Hepatocyte (in vitro differentiated cells): Measurements from ENCODE around the gene FPR2. TPM values are rescaled to one million over a fixed set of nuclear protein-coding genes. Genes with fewer than 3 reads are reported as not detected.

Source experiments
- DNase-seq: peaks from one replicate; pipeline ENCODE4 v3.0.0-alpha.2; 2016; ENCODE audit warnings: low spot score
- H2AFZ ChIP-seq: fragments of 200-600 bp; sonication (generic); 2 replicates; pipeline ENCODE4 v1.6.0; 2016; ENCODE audit warnings: antibody characterized with exemption, mild to moderate bottlenecking
- H3K27ac ChIP-seq: fragments of 200-600 bp; sonication (generic); 2 replicates; pipeline ENCODE4 v1.5.1; 2016; ENCODE audit warnings: mild to moderate bottlenecking
- H3K27me3 ChIP-seq: fragments of 200-600 bp; sonication (generic); 2 replicates; pipeline ENCODE4 v1.6.1; 2016
- H3K36me3 ChIP-seq: fragments of 200-600 bp; sonication (generic); replicated peaks from 2 replicates; pipeline ENCODE4 v1.5.1; 2016; ENCODE audit warnings: low read depth; ENCODE audit not compliant: insufficient read depth
- H3K4me1 ChIP-seq: fragments of 200-600 bp; sonication (generic); 2 replicates; pipeline ENCODE4 v1.5.1; 2016; ENCODE audit warnings: mild to moderate bottlenecking, moderate library complexity; ENCODE audit not compliant: insufficient read depth
- H3K4me2 ChIP-seq: fragments of 200-600 bp; sonication (generic); 2 replicates; pipeline ENCODE4 v1.6.0; 2016
- H3K4me3 ChIP-seq: fragments of 200-600 bp; sonication (generic); 2 replicates; pipeline ENCODE4 v1.5.1; 2016; ENCODE audit warnings: mild to moderate bottlenecking
- H3K79me2 ChIP-seq: fragments of 200-600 bp; sonication (generic); 2 replicates; pipeline ENCODE4 v1.6.0; 2017; ENCODE audit warnings: mild to moderate bottlenecking
- H3K9me2 ChIP-seq: fragments of 200-600 bp; sonication (generic); replicated peaks from 2 replicates; pipeline ENCODE4 v1.6.0; 2017; ENCODE audit warnings: mild to moderate bottlenecking; ENCODE audit not compliant: insufficient read depth
- H3K9me3 ChIP-seq: fragments of 200-600 bp; sonication (generic); 2 replicates; pipeline ENCODE4 v1.5.1; 2016; ENCODE audit warnings: low read depth, mild to moderate bottlenecking
- H4K20me1 ChIP-seq: fragments of 200-600 bp; sonication (generic); 2 replicates; pipeline ENCODE4 v1.6.0; 2016; ENCODE audit warnings: mild to moderate bottlenecking; ENCODE audit not compliant: insufficient read depth, poor library complexity, severe bottlenecking
- CTCF ChIP-seq: fragments of 200-600 bp; sonication (generic); IDR thresholded peaks from 2 replicates; pipeline ENCODE4 v1.5.1; 2016; ENCODE audit warnings: antibody characterized with exemption, mild to moderate bottlenecking; ENCODE audit not compliant: poor library complexity
- EZH2 ChIP-seq: fragments of 200-600 bp; sonication (generic); IDR thresholded peaks from 2 replicates; pipeline ENCODE4 v1.6.1; 2016; ENCODE audit warnings: antibody characterized with exemption, mild to moderate bottlenecking, borderline replicate concordance
- EZH2phosphoT487 ChIP-seq: fragments of 200-600 bp; sonication (generic); IDR thresholded peaks from one replicate; pipeline ENCODE4 v1.6.1; 2018; ENCODE audit warnings: antibody characterized with exemption, mild to moderate bottlenecking, low read depth, moderate library complexity; ENCODE audit not compliant: unreplicated experiment, severe bottlenecking
- WGBS: methylation state at CpG from one replicate; pipeline ENCODE4 v1.1.6; 2016; ENCODE audit warnings: low lambda C conversion rate; ENCODE audit errors: missing lambda C conversion rate; 5-methylcytosine and 5-hydroxymethylcytosine counted together
- polyA plus RNA-seq: library from polyadenylated mRNA; unstranded; fragments of >200 nt; fragmentation: Nextera tagmentation; extraction: Ambion mirVana; gene quantifications from 2 replicates; pipeline ENCODE4 v1.2.1, GENCODE V29; 2016
- total RNA-seq: library from RNA; depleted of rRNA; stranded (reverse); fragments of >200 nt; gene quantifications from 2 replicates; pipeline ENCODE4 v1.2.3, GENCODE V29; 2014

Gene FPR2
- total and polyA plus RNA-seq, 2 experiments from 2014 or later: not detected

DNA sequence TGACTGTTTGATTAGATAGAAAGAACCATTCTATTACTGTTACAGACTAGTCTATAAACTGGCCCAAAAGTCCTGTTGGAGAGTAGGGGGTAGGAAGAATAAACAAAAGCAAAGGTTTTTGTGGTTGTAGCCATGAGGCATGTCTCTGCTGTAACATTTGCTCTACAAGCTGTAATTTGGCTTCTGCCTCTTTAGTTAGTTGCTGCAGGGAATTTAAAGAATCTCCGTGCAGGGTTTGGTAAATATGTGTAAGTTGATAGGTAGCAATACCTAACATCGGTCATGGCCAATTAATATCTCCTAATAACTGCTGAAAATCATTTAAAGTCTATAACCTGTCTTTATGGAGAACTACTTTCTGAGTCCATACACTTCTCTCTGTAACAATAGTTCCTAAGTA is 46.9 kb downstream of the FPR2 start:
- H3K36me3 ChIP-seq: no peaks in the 10 kb centered on the region
- no peak overlapping the region for H2AFZ ChIP-seq
- WGBS: 66% methylated on average over 2 of the region's 2 CpGs
- no peaks in the 10 kb centered on the region for H3K27me3 ChIP-seq
- TF ChIP-seq EZH2phosphoT487 (no peak), CTCF (no peak), EZH2 (no peak)
- H3K4me2 ChIP-seq: no peak overlapping the region
- H3K4me1 ChIP-seq: no peaks in the 10 kb centered on the region
- no peak overlapping the region for H3K4me3 ChIP-seq
- H3K79me2 ChIP-seq: no peaks in the 10 kb centered on the region
- H3K9me3 ChIP-seq: no peaks in the 10 kb centered on the region
- no peak overlapping the region for H3K27ac ChIP-seq
- H3K9me2 ChIP-seq: no peaks in the 10 kb centered on the region
- no peak for DNase-seq
- no peaks in the 10 kb centered on the region for H4K20me1 ChIP-seq

DNA sequence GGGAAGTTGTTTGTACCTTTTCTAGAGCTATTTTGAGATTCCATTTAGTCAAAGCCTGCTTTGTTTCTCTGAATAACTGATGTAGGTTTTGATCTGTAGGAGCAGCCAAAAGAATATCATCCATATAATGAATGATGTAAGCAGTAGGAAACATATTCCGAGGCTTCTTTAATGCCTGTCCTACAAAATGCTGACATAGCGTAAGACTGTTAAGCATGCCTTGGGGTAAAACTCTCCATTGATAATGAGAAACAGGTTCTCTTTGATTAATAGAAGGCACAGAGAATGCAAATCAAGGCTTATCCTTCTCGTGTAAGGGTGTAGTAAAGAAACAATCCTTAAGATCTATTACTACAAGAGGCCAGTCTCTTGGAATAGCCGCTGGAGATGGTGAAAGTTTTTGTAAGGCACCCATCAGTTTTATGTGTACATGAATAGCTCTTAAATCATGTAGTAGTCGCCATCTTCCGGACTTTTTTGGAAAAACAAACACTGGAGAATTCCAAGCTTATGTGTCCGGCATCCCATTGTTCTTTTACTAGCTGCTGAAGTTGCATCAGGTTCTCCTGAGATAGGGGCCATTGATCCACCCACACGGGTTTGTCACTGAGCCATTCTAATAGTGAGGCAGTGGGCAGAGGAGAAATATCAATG is 47.5 kb downstream of the FPR2 start:
- no peaks in the 10 kb centered on the region for H3K79me2 ChIP-seq
- no peaks in the 10 kb centered on the region for H3K9me2 ChIP-seq
- H3K4me1 ChIP-seq: no peaks in the 10 kb centered on the region
- H3K9me3 ChIP-seq: no peaks in the 10 kb centered on the region
- no peak overlapping the region for H3K4me3 ChIP-seq
- H3K4me2 ChIP-seq: no peak overlapping the region
- no peaks in the 10 kb centered on the region for H3K27me3 ChIP-seq
- no peaks in the 10 kb centered on the region for H4K20me1 ChIP-seq
- DNase-seq: no peak
- H2AFZ ChIP-seq: no peak overlapping the region
- TF ChIP-seq CTCF (no peak), EZH2 (no peak)
- WGBS: 77% methylated on average over 8 of the region's 8 CpGs
- no peak overlapping the region for H3K27ac ChIP-seq
- no peaks in the 10 kb centered on the region for H3K36me3 ChIP-seq

GRCh38 chr19:51809787-51810186 is 48.8 kb downstream of the FPR2 start:
- DNase-seq: no peak
- Histone ChIP-seq H2AFZ (no peak overlapping the region), H3K27ac (no peak overlapping the region), H3K4me1 (no peaks in the 10 kb centered on the region), H3K27me3 (no peaks in the 10 kb centered on the region), H3K4me3 (no peak overlapping the region), H3K9me2 (no peaks in the 10 kb centered on the region), H3K79me2 (no peaks in the 10 kb centered on the region), H3K4me2 (no peak overlapping the region), H4K20me1 (no peaks in the 10 kb centered on the region), H3K9me3 (no peaks in the 10 kb centered on the region), H3K36me3 (no peaks in the 10 kb centered on the region)
- 69% methylated on average over 4 of the region's 4 CpGs for WGBS
- no peak for TF ChIP-seq EZH2phosphoT487
- TF ChIP-seq CTCF: no peak
- no peak for TF ChIP-seq EZH2

- WGBS: 82% methylated on average over 7 of the region's 7 CpGs
- H3K27ac ChIP-seq: no peak overlapping the region
These were observed 49.2 kb downstream of the FPR2 start for GRCh38 chr19:51810223-51810622.

More at GRCh38 chr19:51810223-51810622, 49.2 kb downstream of the FPR2 start:
- Histone ChIP-seq H3K27me3 (no peaks in the 10 kb centered on the region), H3K9me2 (no peaks in the 10 kb centered on the region), H4K20me1 (no peaks in the 10 kb centered on the region), H3K4me2 (no peak overlapping the region), H3K79me2 (no peaks in the 10 kb centered on the region), H2AFZ (no peak overlapping the region), H3K4me1 (no peaks in the 10 kb centered on the region), H3K4me3 (no peak overlapping the region), H3K9me3 (no peaks in the 10 kb centered on the region), H3K36me3 (no peaks in the 10 kb centered on the region)
- TF ChIP-seq CTCF: no peak
- no peak for TF ChIP-seq EZH2
- TF ChIP-seq EZH2phosphoT487: no peak
- no peak for DNase-seq
